ENCODE data around the gene HOXD12. TPM values are rescaled to one million over a fixed set of nuclear protein-coding genes. Genes with fewer than 3 reads are reported as not detected.

The HOXD12 gene
- polyA plus RNA-seq, 1 donor from 2014 or later = not detected

DNA sequence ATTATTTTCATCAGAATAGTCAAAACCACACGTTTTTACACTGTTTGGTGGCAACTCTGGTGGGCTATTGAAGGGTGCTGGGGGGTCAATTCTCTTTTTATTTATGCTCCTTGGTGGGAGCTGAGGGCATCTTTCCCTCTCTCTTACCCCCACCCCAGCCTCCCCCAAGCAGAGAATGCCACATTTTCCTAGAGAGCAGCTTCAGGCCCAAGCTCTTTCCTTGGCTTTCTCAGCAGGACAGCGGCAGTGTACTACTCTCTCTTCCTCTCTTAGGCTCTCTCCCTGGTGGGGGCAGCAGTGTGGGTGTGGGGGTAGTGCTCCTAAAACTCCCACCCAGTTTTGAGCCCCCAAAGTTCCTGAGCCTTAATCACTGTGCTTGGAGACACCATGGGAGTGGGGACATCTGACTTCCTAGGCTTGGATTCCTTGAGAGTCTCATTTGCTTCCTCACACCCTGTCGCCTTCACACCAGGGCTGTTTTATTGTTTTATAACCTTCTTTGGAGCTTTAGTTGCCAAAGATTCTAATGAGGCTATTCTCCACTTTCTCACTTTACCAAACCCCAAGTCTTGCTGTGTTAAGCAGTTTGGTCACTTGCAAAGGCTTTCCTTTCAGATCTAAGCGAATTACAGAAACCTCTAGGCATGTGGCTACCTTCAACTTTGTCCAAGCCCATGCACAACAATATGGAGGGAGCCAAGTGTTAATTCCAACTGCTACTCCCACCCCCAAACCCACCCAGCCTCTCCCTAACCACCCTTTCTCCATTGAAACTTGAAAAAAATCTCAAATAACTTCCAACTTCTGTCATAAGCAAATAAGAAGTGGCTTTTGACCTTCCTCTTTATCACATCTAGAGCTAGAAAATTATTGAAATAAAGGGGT is 45.7 kb downstream of the HOXD12 start:
- Histone ChIP-seq H3K9ac (ENCODE audit: low read length) (no peak overlapping the region), H3K79me2 (replicated peaks; ENCODE audit: insufficient read depth, low read length) (no peaks in the 10 kb centered on the region), H3K4me3 (ENCODE audit: low read length) (no peak overlapping the region), H3F3A (ENCODE audit: insufficient read depth, low read length, poor library complexity, severe bottlenecking) (no peaks in the 10 kb centered on the region), H3K9me3 (ENCODE audit: low read length) (peaks cover 5% of the 10 kb centered on the region), H3K9me2 (ENCODE audit: insufficient read depth, low read length) (no peaks in the 10 kb centered on the region), H3K27ac (ENCODE audit: low read length) (no peak overlapping the region), H3K4me2 (ENCODE audit: low read length) (no peak overlapping the region), H2AFZ (ENCODE audit: low read depth, low read length) (no peak overlapping the region), H4K20me1 (ENCODE audit: insufficient read depth) (no peaks in the 10 kb centered on the region), H3K36me3 (ENCODE audit: insufficient read depth, low read length) (no peaks in the 10 kb centered on the region), H3K27me3 (ENCODE audit: insufficient read depth, low read depth, low read length) (peaks cover 99% of the 10 kb centered on the region)
- TF ChIP-seq RAD21 (conservative IDR thresholded peaks at IDR 0.05) (no peak), EP300 (conservative IDR thresholded peaks at IDR 0.05; ENCODE audit: poor library complexity, severe bottlenecking) (no peak), SMC3 (conservative IDR thresholded peaks at IDR 0.05; ENCODE audit: poor library complexity) (no peak), TAF1 (IDR thresholded peaks at IDR 0.05; ENCODE audit: low read depth) (no peak)
- TF ChIP-seq, protein P1, sequence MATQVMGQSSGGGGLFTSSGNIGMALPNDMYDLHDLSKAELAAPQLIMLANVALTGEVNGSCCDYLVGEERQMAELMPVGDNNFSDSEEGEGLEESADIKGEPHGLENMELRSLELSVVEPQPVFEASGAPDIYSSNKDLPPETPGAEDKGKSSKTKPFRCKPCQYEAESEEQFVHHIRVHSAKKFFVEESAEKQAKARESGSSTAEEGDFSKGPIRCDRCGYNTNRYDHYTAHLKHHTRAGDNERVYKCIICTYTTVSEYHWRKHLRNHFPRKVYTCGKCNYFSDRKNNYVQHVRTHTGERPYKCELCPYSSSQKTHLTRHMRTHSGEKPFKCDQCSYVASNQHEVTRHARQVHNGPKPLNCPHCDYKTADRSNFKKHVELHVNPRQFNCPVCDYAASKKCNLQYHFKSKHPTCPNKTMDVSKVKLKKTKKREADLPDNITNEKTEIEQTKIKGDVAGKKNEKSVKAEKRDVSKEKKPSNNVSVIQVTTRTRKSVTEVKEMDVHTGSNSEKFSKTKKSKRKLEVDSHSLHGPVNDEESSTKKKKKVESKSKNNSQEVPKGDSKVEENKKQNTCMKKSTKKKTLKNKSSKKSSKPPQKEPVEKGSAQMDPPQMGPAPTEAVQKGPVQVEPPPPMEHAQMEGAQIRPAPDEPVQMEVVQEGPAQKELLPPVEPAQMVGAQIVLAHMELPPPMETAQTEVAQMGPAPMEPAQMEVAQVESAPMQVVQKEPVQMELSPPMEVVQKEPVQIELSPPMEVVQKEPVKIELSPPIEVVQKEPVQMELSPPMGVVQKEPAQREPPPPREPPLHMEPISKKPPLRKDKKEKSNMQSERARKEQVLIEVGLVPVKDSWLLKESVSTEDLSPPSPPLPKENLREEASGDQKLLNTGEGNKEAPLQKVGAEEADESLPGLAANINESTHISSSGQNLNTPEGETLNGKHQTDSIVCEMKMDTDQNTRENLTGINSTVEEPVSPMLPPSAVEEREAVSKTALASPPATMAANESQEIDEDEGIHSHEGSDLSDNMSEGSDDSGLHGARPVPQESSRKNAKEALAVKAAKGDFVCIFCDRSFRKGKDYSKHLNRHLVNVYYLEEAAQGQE (IDR thresholded peaks at IDR 0.05; ENCODE audit: borderline replicate concordance) = no peak

DNA sequence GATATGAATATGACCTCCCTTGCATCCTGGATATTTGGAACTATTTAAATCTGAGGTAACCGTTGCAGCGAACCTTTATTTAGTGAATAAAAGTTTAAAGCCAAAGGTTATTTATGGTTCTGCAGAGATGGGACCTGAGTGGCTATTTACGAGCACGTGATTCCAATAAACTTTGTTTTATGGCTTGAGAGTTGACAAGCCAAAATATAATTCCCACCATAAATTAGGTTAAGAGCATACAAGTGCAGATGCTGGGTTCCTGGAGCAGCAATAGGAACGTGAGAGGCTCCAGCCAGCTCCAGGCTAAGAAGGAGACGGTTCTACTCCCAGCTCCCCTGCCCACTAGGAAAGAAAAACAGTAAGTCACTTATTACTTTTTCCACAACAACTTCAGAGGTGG is 46.5 kb downstream of the HOXD12 start:
- H3K9me3 ChIP-seq (ENCODE audit: low read length) = peaks cover 5% of the 10 kb centered on the region
- H3K9ac ChIP-seq (ENCODE audit: low read length) = no peak overlapping the region
- H3K27ac ChIP-seq (ENCODE audit: low read length) = no peak overlapping the region
- H3K4me3 ChIP-seq (ENCODE audit: low read length) = no peak overlapping the region
- no peaks in the 10 kb centered on the region for H3K36me3 ChIP-seq (ENCODE audit: insufficient read depth, low read length)
- peaks cover 99% of the 10 kb centered on the region for H3K27me3 ChIP-seq (ENCODE audit: insufficient read depth, low read depth, low read length)
- no peaks in the 10 kb centered on the region for H3F3A ChIP-seq (ENCODE audit: insufficient read depth, low read length, poor library complexity, severe bottlenecking)
- no peak for TF ChIP-seq EZH2 (IDR thresholded peaks at IDR 0.05; ENCODE audit: borderline replicate concordance, insufficient read depth, low read length, poor library complexity, severe bottlenecking)
- no peak for TF ChIP-seq EP300 (conservative IDR thresholded peaks at IDR 0.05; ENCODE audit: poor library complexity, severe bottlenecking)
- TF ChIP-seq MXI1 (conservative IDR thresholded peaks at IDR 0.05; ENCODE audit: poor library complexity, severe bottlenecking) = no peak
- TF ChIP-seq TAF1 (IDR thresholded peaks at IDR 0.05; ENCODE audit: low read depth) = no peak
- no peak for TF ChIP-seq CTCF (IDR thresholded peaks at IDR 0.05; ENCODE audit: poor library complexity, severe bottlenecking)
- TF ChIP-seq, protein P1 (IDR thresholded peaks at IDR 0.05; ENCODE audit: borderline replicate concordance) = no peak
- H4K20me1 ChIP-seq (ENCODE audit: insufficient read depth) = no peaks in the 10 kb centered on the region
- H3K4me2 ChIP-seq (ENCODE audit: low read length) = no peak overlapping the region
- no peaks in the 10 kb centered on the region for H3K79me2 ChIP-seq (replicated peaks; ENCODE audit: insufficient read depth, low read length)
- no peaks in the 10 kb centered on the region for H3K9me2 ChIP-seq (ENCODE audit: insufficient read depth, low read length)
- H2AFZ ChIP-seq (ENCODE audit: low read depth, low read length) = no peak overlapping the region

Measured in neural cell (in vitro differentiated cells).